H1 (cell line): ENCODE data around the gene C3orf52. TPM values are rescaled to one million over a fixed set of nuclear protein-coding genes. Genes with fewer than 3 reads are reported as not detected.

Experiments used
- ASH2L ChIP-seq: fragments of 200-600, 300-600 bp; sonication (generic); IDR thresholded peaks from one replicate; pipeline ENCODE4 v1.7.1; 2017; ENCODE audit warnings: low read length
- CHD1 ChIP-seq: IDR thresholded peaks from 2 replicates; pipeline ENCODE4 v1.6.1; 2012; ENCODE audit warnings: low read depth, low read length, improper control_type of control experiment
- CHD2 ChIP-seq: IDR thresholded peaks from 2 replicates; pipeline ENCODE4 v1.6.1; 2012; ENCODE audit warnings: low read length, improper control_type of control experiment
- CREB1 ChIP-seq: IDR thresholded peaks from 2 replicates; pipeline ENCODE4 v1.6.1; 2012; ENCODE audit warnings: inconsistent platforms
- FOSL1 ChIP-seq: IDR thresholded peaks from 2 replicates; pipeline ENCODE4 v1.6.1; 2011; ENCODE audit warnings: mild to moderate bottlenecking, low read depth, low read length, moderate library complexity; ENCODE audit not compliant: insufficient read depth
- GABPA ChIP-seq: IDR thresholded peaks from 2 replicates; pipeline ENCODE4 v1.6.1; 2011; ENCODE audit warnings: mild to moderate bottlenecking, low read length, moderate library complexity, borderline replicate concordance; ENCODE audit not compliant: insufficient read depth
- JUND ChIP-seq: IDR thresholded peaks from 2 replicates; pipeline ENCODE4 v1.6.1; 2011; ENCODE audit warnings: mild to moderate bottlenecking, improper control_type of control experiment, low read length
- RXRA ChIP-seq: IDR thresholded peaks from 2 replicates; pipeline ENCODE4 v1.6.1; 2011; ENCODE audit warnings: low read depth, mild to moderate bottlenecking, low read length, moderate library complexity; ENCODE audit not compliant: insufficient read depth
- SP4 ChIP-seq: IDR thresholded peaks from 2 replicates; pipeline ENCODE4 v1.6.1; 2012; ENCODE audit warnings: low read length, inconsistent platforms
- SUZ12 ChIP-seq: fragments of 200-600 bp; sonication (generic); IDR thresholded peaks from 2 replicates; pipeline ENCODE4 v1.6.1; 2012; ENCODE audit warnings: mild to moderate bottlenecking, inconsistent platforms, low read length, moderate library complexity, mixed read lengths
- USF2 ChIP-seq: IDR thresholded peaks from 2 replicates; pipeline ENCODE4 v1.6.1; 2011; ENCODE audit warnings: low read length, improper control_type of control experiment
- ZNF274 ChIP-seq: IDR thresholded peaks from 2 replicates; pipeline ENCODE4 v1.7.0; 2012; ENCODE audit warnings: low read length, borderline replicate concordance; ENCODE audit errors: extremely low read depth
- polyA plus RNA-seq, 7 experiments: library from polyadenylated mRNA; depleted of rRNA in 3 of 7; stranded (reverse) in 5 of 7; unstranded in 2 of 7; fragments of >200 nt in 5 of 7; fragments of 200-250 nt in 2 of 7; gene quantifications; 1 replicate in 5 of 7; 2 replicates in 1 of 7; 4 replicates in 1 of 7; pipeline versions ENCODE4 v1.2.1 to v1.2.3, GENCODE V29; 2011 to 2013; ENCODE audit warnings: missing spikeins in 2 of 7, mixed read lengths in 2 of 7
- total RNA-seq: library from RNA; stranded (reverse); fragmentation: NEBNext Ultra II Directional; extraction: Animal tissue kit (Norgen Biotek cat#: 25700); gene quantifications from 2 replicates; pipeline ENCODE4 v1.2.1, GENCODE V29; 2021

The C3orf52 gene
- total and polyA plus RNA-seq, 2 of the 8 experiments (the other 6 are each of a cell fraction or from before 2014, with no cell fraction given), result 9.7 to 13.1 TPM

- no peak for TF ChIP-seq USF2
- no peak for TF ChIP-seq JUND
- TF ChIP-seq GABPA, result no peak
- no peak for TF ChIP-seq ASH2L
- TF ChIP-seq CREB1, result no peak
- no peak for TF ChIP-seq FOSL1
- TF ChIP-seq CHD2, result no peak
- TF ChIP-seq ZNF274, result no peak
- TF ChIP-seq CHD1, result no peak
- TF ChIP-seq SP4, result no peak
- no peak for TF ChIP-seq RXRA
- TF ChIP-seq SUZ12, result no peak
Measured at GRCh38 chr3:112074616-112075497, 11.3 kb upstream of the C3orf52 start (continued).
